HG03457 (cell line): ENCODE data around the gene S100Z.
"Not testable (repeated sequence)": the region's sequence is repeated elsewhere in the genome, so short reads cannot be mapped to it uniquely, and the experiment has no call there.

ENCODE experiments used
- ATAC-seq: cut with Tn5 transposase; IDR thresholded peaks from one replicate; pipeline ENCODE4 v1.9.1; 2021; ENCODE audit warnings: moderate number of reproducible peaks; ENCODE audit not compliant: unreplicated experiment

The S100Z gene

DNA sequence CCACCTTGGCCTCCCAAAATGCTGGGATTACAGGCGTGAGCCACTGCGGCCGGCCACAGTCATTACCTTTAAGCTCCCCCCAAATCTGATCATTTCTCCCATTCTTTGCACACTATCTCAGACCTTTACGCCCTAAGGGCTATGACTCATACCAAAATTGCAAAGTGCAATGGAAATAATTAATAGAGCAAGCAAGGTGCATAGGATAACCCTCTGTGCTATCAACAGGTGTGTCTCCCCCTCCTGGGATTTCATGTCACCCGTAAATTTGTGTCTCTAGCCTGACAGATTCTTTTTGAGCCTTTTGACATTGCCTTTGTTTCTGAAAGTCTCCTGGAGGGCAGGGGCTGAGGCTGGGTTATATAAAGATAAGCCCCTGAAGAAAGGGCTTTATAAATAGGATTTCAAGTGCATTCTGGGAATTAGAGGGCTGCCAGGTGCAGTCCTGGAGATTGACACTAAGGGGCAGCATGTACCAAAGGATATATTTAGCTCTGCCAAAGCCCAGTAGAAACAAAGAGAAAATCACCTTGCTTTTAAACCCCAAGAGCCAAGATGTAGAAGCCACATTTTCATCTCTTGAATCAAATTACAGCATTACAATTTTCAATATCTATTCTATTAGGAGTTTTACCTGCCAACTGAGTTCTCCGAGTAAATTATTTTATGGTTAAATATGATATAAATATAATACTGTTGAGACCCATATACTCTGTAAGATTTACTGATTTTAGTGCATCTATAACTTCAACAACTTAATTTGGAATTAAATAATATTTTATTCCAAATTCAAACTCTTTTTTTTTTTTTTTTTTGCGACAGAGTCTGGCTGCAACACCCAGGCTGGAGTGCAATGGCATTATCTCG lies 18.2 kb downstream of the S100Z start:
- ATAC-seq: no peak

DNA sequence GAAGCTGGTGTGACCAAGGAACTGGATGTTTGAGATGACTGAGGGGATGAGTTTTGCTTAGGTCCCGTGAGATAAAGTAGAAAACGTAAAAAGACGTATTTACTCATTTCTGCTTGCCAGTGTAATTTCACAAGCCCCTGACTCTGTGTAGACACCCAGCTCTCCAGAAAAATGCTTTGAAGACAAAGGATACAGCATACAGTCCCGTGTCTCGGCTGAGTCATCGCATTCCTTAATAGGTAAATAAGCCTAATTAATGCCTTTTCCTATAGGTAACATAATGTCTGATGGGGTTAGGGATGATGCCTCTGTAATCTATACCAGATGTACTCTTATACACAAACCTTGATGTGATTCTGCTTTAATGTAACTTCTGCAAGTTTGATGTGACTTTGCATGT lies 20.2 kb downstream of the S100Z start:
- no peak for ATAC-seq

DNA sequence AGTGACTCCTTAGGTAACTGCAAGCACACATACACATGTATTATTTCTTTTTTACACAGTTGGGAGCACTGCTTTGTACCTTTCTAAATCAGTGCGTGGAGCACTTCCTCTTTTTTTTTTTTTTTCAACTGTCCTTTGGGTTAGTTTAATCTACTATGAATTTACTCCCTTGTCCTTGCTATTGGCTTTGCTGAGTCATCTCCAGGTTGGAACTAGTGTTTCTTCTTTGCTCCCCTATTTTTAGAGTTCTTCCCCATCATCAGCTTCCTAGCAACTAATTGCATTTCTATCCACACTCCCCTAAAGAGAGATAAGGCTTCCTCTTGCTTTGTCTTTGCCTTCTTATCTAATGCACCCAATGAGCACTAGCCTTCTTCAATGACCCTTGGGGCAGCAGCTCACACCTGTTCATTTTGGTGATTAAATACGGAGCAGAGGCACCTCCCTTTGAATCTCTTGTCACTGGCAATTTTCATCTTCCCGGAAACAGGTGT lies 24.3 kb downstream of the S100Z start:
- no peak for ATAC-seq

DNA sequence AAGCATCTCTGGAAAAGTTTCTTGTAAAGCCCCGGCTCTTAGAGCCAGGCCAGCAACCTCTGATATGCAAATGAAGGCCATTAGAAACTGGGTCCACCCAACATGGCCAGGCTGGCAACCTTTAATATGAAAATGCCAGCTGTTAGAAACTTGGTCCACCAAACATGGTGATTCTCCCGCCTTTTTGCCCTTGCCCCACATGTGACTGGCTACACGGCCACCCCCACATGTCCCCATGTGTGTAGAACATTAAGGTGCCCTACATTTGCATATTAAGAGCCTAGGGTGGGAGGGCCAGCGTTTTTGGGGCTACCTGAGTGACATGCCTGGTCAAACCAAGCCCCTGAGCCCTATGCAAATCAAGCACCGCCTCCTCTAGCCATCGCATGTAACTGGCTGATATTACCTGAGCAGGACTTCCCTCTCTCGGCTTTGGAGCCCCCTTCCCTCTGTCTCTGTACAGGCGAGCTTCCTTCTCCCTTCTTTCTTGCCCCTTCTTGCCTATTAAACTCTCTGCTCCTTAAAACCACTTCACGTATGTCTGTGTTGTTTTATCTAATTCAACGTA lies 39.0 kb downstream of the S100Z start:
- no peak for ATAC-seq

DNA sequence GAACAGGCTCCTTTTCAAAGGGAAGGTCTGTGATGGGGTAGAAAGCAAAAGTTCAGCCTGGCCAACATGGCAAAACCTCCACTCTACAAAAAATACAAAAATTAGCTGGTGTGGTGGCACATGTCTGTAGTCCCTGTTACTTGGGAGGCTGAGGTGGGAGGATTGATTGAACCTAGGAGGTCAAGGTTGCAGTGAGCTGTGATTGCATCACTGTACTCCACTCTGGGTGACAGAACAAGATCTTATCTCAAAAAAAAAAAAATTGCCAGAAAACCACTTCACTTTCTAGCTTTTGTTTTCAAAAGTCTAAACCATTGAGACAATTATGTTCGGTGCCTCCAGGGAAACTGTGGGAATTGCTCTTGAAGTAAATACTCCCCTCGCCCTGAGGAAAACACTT lies 43.5 kb downstream of the S100Z start:
- no peak for ATAC-seq

DNA sequence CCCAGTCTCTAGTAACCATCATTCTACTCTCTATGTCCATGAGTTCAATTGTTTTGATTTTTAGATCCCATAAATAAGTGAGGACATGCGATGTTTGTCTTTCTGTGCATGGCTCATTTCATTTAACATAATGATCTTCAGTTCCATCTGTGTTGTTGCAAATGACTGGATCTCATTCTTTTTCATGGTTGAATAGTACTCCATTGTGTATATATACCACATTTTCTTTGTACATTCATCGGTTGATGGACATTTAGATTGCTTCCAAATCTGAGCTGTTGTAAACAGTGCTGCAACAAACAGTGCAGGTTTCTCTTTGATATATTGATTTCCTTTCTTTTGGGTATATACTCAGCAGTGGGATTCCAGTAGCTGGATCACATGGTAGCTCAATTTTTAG lies 46.4 kb downstream of the S100Z start:
- ATAC-seq: no peak

DNA sequence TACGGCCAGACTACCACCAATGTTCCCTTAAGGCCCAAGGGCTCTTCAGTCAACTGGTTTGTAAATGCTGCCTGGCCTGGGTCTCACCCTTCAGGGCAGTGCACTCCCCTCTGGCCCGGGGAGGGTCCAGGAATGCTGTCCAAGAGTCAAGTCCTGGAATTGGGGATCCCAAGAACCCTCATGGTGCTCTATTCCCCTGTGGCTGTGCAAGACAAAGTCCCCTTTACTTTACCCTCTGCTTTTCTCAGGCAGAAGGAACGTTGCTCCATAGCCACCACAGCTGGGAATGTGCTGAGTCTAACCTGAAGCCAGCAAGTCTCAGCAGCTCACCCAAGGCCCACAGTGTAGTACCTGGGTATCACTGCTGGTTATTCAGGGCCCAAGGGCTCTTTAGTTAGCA lies 51.7 kb downstream of the S100Z start:
- no peak for ATAC-seq

DNA sequence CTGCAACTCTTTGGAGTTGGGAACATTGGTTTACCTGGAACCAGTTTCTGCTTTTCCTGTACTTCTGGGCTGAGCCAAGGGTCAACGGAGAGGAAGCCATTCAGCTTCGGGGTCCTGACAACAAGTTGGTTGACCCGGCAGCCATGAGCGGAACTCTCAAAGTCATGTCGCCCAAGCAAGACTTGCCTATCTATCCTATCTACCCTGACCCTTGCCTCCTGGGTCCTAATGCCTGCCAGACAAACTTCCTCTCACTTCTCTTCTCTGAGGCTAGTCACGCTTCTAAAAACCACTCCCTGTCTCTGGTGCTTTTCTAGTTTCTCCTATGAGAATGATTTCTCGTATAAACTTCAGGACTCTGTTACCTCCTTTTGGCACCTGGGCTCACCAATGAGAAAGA lies 58.4 kb downstream of the S100Z start:
- ATAC-seq: no peak

DNA sequence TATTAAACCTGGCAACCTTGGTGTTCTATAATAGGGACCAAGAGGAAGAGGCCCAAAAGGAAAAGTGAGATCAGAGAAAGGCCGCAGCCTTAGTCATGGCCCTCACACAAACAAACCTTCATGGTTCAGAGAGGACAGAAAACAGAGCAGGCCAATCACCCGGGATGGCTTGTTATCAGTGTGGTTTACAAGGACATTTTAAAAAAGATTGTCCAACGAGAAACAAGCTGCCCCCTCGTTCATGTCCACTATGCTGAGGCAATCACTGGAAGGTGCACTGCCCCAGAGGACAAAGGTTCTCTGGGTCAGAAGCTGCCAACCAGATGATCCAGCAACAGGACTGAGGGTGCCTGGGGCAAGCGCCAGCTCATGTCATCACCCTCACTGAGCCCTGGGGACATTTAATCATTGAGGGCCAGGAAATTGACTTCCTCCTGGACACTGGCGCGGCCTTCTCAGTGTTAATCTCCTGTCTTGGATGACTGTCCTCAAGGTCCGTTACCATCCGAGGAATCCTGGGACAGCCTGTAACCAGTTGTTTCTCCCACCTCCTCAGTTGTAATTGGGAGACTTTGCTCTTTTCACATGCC lies 60.6 kb downstream of the S100Z start:
- not testable (repeated sequence) for ATAC-seq

DNA sequence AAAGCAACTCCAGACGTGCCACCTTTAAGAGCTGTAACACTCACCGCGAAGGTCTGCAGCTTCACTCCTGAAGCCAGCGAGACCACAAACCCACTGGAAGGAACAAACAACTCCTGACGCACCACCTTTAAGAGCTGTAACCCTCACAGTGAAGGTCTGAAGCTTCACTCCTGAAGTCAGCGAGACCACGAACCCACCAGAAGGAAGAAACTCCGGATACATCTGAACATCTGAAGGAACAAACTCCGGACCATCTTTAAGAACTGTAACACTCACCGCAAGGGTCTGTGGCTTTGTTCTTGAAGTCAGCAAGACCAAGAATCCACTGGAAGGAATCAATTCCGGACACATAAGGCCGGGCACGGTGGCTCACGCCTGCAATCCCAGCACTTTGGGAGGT lies 64.9 kb downstream of the S100Z start:
- not testable (repeated sequence) for ATAC-seq

DNA sequence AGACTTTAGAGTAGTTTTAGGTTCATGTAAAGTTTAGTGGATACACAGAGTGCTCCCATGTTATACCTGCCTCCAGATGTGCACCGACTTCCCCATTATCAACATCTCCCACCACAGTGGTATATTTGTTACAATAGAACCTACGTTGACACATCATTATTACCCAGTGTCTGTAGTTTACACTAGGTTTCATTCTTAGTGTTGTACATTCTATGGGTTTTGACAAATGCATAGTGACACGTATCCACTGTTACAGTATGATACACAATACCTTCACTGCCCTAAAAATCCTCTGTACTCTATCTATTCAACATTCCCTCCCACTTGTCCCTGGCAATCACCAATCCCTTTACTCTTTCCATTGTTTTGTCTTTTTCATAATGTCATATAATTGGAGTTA lies 68.7 kb downstream of the S100Z start:
- no peak for ATAC-seq

DNA sequence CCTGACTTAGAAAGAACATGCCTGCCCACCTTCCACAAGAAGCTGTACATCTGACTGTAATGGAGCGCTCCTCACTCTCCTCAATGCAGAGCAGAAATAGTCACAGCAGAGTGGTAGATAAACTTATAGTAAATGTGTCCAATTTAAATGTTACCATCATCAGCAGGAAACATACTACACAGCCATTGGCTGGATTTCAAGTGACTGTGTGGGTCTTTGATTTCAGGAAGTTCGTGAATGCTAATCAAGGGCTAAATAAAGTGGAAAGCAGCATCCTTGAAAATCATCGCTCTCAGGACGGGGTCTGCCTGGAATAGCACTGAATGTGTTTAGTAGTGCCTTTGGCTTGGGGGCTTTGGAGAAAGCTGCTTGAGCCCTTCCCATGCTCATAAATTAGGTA lies 70.7 kb downstream of the S100Z start:
- ATAC-seq: no peak

DNA sequence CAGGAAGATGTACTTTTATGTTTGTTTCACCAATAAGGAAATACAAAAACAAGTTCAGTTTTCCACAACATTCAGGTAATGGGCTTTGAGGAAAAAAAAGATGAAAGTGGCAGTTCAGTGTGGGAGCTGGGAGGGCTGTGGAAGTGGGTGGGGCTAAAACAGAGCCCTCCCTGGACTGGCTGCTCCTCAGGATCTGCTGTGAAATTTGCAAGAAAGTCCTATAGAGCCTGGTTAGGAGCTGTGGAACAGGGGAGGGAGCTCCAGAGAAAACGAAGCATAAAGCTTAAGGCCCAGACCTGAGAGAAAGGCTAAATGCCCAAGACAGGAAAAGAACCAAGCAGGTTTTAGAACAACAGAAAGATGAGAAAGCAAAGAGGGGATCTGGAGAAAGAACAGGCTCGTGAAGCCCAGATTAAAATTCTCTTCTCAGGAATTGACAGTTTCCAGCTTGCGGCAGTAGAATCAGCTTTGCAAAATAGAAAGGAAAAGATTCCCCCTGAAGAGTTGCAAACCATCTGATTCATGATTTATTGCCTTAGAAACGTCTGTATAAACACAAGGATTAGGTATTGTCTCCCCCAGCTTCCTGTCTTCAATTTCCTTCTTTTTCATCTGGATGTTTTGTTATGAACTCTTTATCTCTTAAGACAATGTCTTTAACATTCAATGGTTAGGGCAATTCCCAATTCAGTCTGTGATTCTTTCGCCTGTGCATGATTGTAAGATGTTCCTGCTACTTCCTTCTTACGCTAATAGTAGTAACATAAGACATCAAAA lies 76.7 kb downstream of the S100Z start:
- ATAC-seq: no peak

DNA sequence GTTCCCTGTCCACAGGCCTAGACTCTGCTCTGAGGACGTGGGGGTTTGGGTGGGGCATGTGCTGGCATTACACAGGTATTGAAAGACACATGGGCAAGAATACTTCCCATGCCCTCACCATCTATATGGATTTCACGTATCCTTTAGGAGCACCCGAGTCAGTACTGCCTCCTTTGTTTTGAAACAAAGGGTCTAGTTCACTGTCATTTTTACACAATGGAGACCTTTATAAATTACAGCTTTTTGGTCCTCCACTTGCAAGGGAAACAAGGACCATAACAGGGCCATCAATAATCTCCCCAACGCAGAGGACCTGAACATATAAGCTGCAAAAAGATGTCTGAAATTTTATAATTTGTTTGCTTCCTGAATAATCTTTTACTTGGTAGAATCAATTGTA lies 78.1 kb downstream of the S100Z start:
- ATAC-seq: no peak

DNA sequence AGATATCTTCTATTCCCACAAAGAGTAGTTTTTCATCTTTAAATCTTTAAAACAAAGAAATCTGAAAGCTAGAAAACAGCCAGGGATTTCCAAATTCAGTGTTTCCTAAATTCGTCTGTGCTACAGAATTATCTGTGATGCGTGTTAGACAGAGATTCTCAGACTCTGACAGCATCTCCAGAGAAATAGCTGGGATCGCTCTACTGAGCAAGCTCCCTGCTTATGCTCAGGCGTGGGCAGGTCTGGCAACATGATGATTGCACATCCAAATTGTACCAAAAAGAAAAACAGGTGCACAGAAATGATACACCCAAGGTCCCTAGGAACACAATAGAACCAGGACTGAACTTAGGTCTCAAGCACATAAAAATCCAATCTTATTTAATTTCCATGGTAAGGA lies 80.3 kb downstream of the S100Z start:
- no peak for ATAC-seq

DNA sequence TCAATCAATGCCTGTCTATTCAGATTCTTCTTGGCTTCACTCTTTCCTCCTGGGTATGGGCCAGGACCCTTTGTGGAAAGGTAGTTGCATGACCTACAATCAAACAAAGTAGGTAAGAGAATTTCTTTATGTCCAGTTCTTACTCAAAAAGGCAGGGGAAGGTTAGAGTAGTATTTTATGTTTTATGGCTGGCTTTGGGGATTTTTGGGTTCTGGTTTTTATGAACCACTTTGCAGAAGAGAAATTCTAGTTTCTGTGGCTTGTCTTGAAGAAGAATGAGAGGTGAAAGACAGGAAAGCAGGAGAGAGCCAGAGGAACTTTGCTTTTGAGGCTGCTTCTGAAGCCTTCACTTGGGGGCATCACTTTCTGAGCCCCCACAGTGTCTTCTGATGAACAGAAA lies 88.4 kb downstream of the S100Z start:
- ATAC-seq: no peak

DNA sequence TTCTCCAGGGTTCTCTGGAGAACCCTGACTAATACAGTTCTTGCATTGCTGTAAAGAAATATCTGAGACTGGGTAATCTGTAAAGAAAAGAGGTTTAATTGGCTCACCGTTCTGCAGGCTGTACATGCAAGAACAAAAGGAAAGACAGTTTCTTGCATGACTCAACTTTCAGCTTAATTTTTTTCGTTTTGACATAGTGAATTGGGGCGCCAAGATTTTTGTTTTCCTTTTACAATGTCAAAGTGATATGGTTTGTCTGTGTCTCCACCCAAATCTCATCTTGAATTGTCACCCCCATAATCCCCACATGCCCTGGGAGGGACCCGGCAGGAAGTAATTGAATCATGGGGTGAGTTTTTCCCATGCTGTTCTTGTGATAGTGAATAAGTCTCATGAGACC lies 91.2 kb downstream of the S100Z start:
- no peak for ATAC-seq

DNA sequence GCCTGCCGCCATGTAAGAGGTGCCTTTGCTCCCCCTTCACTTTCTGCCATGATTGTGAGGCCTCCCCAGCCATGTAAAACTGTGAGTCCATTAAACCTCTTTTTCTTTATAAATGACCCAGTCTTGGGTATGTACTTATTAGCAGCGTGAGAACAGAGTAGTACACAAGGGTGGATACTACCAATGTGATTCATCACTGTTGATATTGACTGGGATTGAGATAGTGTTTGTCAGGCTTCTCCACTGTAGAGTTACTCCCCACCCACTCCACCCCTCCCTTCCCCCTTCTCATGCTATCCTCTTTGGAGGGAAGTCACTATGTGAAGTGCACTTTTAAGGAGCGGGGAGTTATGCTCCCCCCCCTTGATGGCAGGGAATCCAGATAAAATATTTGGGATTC lies 91.6 kb downstream of the S100Z start:
- ATAC-seq: no peak

DNA sequence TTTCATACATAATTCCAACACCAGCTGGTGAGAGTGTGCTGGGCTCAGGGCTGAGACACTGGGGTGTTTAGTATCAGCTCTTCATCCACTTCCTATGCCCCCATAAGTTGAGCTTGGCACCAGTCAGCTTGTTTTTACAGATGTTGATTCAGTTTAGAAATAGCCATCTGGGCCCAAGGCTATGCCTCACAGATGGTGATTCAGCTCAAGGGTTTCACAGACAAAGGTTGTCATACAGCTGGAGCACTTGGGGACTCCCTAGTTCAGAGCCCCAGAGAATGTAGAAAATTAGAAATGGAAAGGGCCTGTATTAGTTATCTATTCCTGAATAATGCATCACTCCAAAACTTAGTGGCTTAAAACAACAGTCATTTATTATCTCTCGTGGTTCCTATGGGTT lies 92.8 kb downstream of the S100Z start:
- ATAC-seq: no peak

DNA sequence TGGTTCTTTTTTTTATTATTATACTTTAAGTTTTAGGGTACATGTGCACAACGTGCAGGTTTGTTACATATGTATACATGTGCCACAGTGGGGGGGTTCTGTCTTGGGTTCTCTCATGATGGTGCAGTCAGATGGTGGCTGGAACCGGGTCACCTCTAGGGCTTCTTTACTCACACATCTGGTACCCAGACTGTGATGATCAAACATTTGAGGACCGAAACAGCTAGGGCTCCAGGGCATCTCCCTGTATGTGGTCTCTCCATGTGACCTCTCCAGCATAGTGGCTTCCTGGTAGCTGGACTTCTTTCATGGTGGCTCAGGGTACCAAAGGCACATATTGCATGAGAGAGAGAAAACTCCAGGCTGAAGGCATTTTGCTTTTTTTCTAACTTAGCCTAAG lies 93.2 kb downstream of the S100Z start:
- no peak for ATAC-seq

DNA sequence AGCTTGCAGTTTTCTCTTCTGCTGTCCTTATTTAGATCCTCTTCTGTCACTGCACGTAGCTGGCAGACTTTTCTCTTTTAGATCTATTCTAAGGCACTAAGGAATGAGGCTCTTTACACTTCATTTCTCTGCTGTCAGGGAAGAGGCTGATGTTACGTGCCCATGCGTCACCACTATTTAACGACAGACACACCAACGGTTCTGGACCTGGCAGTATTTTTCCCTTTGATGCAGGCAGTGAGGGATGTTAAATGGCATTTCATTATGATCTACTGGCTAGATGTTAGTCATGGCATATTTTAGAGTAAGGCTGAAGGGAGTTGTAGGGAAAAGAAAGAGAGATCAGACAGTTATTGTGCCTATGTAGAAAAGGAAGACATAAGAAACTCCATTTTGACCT lies 94.8 kb downstream of the S100Z start:
- no peak for ATAC-seq
